ENCODE results near the gene IP6K3.

Gene IP6K3

DNA sequence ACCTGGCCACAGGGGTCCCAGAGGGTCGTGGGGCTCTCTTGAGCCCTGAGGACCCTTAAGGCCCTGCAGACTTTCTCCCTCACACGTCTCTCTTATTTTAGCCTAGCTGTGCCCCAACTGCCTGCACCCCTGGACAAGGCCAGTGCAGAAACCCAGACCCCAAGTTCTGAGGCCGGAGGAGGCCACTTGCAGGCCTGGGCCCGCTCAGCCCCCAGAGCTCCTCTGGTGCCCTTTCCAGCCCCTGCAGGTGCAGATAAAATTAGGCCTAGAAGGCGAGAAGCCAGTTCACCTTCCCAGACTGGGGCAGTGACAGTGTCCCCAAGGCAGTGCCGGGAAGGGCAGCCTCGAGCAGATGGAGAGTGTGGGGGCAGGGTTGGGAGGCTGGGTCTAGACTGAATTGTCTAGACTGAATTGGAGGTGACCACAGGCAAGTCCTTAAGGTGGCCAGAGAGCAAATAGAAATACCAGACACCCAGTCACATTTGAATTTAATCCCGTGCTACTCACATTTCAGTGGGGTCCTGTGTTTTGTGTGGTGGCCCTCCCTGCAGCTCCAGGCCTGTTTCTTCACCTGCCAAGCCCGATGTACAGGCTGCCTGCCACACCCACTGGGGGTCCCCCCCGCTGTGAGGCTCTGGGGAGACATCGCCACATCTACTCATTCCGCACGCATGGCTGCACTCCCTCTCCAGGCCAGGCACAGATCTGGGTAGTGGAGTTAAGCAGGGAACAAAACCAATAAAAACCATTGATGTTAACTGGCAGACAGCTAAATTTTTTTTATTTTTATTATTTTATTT is 8.6 kb upstream of the IP6K3 start:
- TF ChIP-seq, protein P1, sequence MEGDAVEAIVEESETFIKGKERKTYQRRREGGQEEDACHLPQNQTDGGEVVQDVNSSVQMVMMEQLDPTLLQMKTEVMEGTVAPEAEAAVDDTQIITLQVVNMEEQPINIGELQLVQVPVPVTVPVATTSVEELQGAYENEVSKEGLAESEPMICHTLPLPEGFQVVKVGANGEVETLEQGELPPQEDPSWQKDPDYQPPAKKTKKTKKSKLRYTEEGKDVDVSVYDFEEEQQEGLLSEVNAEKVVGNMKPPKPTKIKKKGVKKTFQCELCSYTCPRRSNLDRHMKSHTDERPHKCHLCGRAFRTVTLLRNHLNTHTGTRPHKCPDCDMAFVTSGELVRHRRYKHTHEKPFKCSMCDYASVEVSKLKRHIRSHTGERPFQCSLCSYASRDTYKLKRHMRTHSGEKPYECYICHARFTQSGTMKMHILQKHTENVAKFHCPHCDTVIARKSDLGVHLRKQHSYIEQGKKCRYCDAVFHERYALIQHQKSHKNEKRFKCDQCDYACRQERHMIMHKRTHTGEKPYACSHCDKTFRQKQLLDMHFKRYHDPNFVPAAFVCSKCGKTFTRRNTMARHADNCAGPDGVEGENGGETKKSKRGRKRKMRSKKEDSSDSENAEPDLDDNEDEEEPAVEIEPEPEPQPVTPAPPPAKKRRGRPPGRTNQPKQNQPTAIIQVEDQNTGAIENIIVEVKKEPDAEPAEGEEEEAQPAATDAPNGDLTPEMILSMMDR (IDR thresholded peaks at IDR 0.05; ENCODE audit: low read length): no peak
- TF ChIP-seq EZH2phosphoT487 (IDR thresholded peaks at IDR 0.05; ENCODE audit: low read length) (no peak), EZH2 (optimal IDR thresholded peaks at IDR 0.05; ENCODE audit: low read depth, low read length) (no peak)
- no peaks in the 10 kb centered on the region for H3K36me3 ChIP-seq (replicated peaks; ENCODE audit: insufficient read depth, low read length)
- DNase-seq: no peak
- no peaks in the 10 kb centered on the region for H4K20me1 ChIP-seq (ENCODE audit: insufficient read depth, low read length)
- H3K4me2 ChIP-seq (ENCODE audit: low read depth, low read length): no peak overlapping the region
- no peaks in the 10 kb centered on the region for H3F3A ChIP-seq (ENCODE audit: insufficient read depth, low read length)
- no peaks in the 10 kb centered on the region for H3K79me2 ChIP-seq (ENCODE audit: low read length)
- no peaks in the 10 kb centered on the region for H3K4me1 ChIP-seq (ENCODE audit: low read length)
- H3K27ac ChIP-seq (ENCODE audit: low read length): no peak overlapping the region
- no peak overlapping the region for H2AFZ ChIP-seq (ENCODE audit: low read length)
- H3K9me3 ChIP-seq (replicated peaks; ENCODE audit: insufficient read depth, low read length): no peaks in the 10 kb centered on the region
- no peak overlapping the region for H3K9ac ChIP-seq (ENCODE audit: low read length)
- peaks cover 36% of the 10 kb centered on the region for H3K27me3 ChIP-seq (replicated peaks; ENCODE audit: insufficient read depth, low read length)
- H3K9me2 ChIP-seq (replicated peaks; ENCODE audit: insufficient read depth, low read length): no peaks in the 10 kb centered on the region
- no peak overlapping the region for H3K4me3 ChIP-seq (ENCODE audit: low read length)

DNA sequence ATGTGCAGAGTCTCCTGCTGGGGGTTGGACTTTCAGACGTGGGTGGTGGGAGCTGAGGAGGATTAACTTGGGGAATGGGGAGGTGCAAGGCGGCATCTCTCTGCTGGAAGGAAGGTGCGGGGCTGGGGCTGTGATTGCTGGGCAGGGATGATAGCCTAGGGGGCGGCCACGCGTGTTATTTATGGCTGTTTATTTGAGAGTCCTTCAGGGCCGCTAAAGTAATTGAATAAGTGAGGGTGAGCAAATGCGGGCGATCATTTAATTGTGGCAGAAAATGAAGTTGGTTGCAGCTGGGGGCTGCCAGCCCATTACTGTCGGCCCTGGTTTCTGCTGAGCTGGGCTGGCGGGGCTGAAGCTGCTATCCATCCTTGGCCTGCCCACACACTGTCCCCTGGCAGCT is 7.5 kb upstream of the IP6K3 start:
- Histone ChIP-seq H3K36me3 (replicated peaks; ENCODE audit: insufficient read depth, low read length) (no peaks in the 10 kb centered on the region), H4K20me1 (ENCODE audit: insufficient read depth, low read length) (no peaks in the 10 kb centered on the region), H3K4me2 (ENCODE audit: low read depth, low read length) (no peak overlapping the region), H3K79me2 (ENCODE audit: low read length) (no peaks in the 10 kb centered on the region), H3K27ac (ENCODE audit: low read length) (no peak overlapping the region), H3K4me1 (ENCODE audit: low read length) (no peaks in the 10 kb centered on the region), H3K9me2 (replicated peaks; ENCODE audit: insufficient read depth, low read length) (no peaks in the 10 kb centered on the region), H2AFZ (ENCODE audit: low read length) (no peak overlapping the region), H3K27me3 (replicated peaks; ENCODE audit: insufficient read depth, low read length) (peaks cover 35% of the 10 kb centered on the region), H3K9ac (ENCODE audit: low read length) (no peak overlapping the region), H3K4me3 (ENCODE audit: low read length) (no peak overlapping the region), H3F3A (ENCODE audit: insufficient read depth, low read length) (no peaks in the 10 kb centered on the region), H3K9me3 (replicated peaks; ENCODE audit: insufficient read depth, low read length) (no peaks in the 10 kb centered on the region)
- no peak for DNase-seq
- TF ChIP-seq EZH2 (optimal IDR thresholded peaks at IDR 0.05; ENCODE audit: low read depth, low read length): no peak
- TF ChIP-seq EZH2phosphoT487 (IDR thresholded peaks at IDR 0.05; ENCODE audit: low read length): no peak
- TF ChIP-seq, protein P1 (IDR thresholded peaks at IDR 0.05; ENCODE audit: low read length): no peak

DNA sequence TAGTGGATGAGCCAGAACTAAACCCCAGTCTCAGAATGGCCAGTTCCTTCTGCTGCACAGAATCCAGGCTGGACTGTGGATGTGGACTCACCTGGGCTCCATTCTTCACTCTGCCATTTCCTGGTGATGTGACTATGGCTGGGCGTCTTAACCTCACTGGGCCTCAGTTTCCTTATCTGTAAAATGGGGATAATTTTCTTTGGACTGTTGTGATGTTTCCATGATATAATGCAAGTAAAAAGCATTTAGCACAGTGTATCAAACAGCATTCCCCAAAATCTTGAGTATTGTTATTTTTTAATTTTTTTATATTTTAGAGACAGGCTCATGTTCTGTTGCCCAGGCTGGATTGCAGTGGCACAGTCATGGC is 5.9 kb upstream of the IP6K3 start:
- Histone ChIP-seq H4K20me1 (ENCODE audit: insufficient read depth, low read length) (no peaks in the 10 kb centered on the region), H3F3A (ENCODE audit: insufficient read depth, low read length) (no peaks in the 10 kb centered on the region), H3K4me1 (ENCODE audit: low read length) (no peaks in the 10 kb centered on the region), H3K27me3 (replicated peaks; ENCODE audit: insufficient read depth, low read length) (peaks cover 43% of the 10 kb centered on the region), H3K4me3 (ENCODE audit: low read length) (no peak overlapping the region), H3K79me2 (ENCODE audit: low read length) (no peaks in the 10 kb centered on the region), H3K36me3 (replicated peaks; ENCODE audit: insufficient read depth, low read length) (no peaks in the 10 kb centered on the region), H3K9me2 (replicated peaks; ENCODE audit: insufficient read depth, low read length) (no peaks in the 10 kb centered on the region), H3K27ac (ENCODE audit: low read length) (no peak overlapping the region), H3K9me3 (replicated peaks; ENCODE audit: insufficient read depth, low read length) (no peaks in the 10 kb centered on the region), H2AFZ (ENCODE audit: low read length) (no peak overlapping the region), H3K4me2 (ENCODE audit: low read depth, low read length) (no peak overlapping the region), H3K9ac (ENCODE audit: low read length) (no peak overlapping the region)
- no peak for DNase-seq
- TF ChIP-seq EZH2phosphoT487 (IDR thresholded peaks at IDR 0.05; ENCODE audit: low read length): no peak
